Measurements from ENCODE around the gene MSH5.

The MSH5 gene

DNA sequence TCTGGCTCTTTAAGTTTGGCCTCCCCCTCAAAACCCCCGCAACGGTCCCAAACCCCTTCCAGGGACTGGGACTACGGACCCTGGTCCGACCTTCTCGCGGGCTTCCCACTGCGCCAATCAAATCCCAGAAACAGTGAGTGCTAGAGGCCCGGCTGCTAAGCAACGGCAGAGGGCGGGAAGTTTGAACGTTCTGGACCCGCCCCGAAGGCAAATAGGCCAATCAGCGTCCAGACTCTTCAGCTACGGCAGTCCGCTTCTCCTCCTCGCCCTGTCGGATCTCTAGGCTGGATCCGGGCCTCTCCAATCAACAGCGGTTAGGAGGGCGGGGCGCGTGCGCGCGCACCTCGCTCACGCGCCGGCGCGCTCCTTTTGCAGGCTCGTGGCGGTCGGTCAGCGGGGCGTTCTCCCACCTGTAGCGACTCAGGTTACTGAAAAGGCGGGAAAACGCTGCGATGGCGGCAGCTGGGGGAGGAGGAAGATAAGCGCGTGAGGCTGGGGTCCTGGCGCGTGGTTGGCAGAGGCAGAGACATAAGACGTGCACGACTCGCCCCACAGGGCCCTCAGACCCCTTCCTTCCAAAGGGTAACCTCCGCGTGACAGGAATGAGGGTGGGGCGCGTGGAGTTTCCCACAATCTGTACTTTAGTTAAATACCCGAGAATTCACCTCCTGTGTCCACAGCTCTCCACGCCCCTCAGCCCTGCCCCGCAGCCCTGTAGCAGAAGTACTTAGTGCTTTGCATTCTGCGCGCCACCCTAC, at the start of gene MSH5:
MSH5 (plus strand) TSS at position 367 of the 758 bp plus-strand sequence. CDS start 462 bp downstream, outside the sequence.
- Histone ChIP-seq H3K36me3 (ENCODE audit: low read depth) (peaks cover 31% of the 10 kb centered on the region), H3K4me1 (ENCODE audit: insufficient read depth, poor library complexity, severe bottlenecking) (peaks cover 28% of the 10 kb centered on the region), H3K27ac (ENCODE audit: poor library complexity, severe bottlenecking) (peak within 1 kb of the TSS; percentile 93), H3K4me3 (ENCODE audit: severe bottlenecking) (peak within 1 kb of the TSS; percentile 61), H3K9me3 (ENCODE audit: severe bottlenecking) (no peaks in the 10 kb centered on the region), H3K27me3 (ENCODE audit: insufficient read depth, poor library complexity, severe bottlenecking) (no peaks in the 10 kb centered on the region)
- peak; percentile 99 for DNase-seq (ENCODE audit: low spot score)
- TF ChIP-seq, protein P1, sequence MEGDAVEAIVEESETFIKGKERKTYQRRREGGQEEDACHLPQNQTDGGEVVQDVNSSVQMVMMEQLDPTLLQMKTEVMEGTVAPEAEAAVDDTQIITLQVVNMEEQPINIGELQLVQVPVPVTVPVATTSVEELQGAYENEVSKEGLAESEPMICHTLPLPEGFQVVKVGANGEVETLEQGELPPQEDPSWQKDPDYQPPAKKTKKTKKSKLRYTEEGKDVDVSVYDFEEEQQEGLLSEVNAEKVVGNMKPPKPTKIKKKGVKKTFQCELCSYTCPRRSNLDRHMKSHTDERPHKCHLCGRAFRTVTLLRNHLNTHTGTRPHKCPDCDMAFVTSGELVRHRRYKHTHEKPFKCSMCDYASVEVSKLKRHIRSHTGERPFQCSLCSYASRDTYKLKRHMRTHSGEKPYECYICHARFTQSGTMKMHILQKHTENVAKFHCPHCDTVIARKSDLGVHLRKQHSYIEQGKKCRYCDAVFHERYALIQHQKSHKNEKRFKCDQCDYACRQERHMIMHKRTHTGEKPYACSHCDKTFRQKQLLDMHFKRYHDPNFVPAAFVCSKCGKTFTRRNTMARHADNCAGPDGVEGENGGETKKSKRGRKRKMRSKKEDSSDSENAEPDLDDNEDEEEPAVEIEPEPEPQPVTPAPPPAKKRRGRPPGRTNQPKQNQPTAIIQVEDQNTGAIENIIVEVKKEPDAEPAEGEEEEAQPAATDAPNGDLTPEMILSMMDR (IDR thresholded peaks at IDR 0.05; ENCODE audit: poor library complexity, severe bottlenecking): no peak
- peak; percentile 89 for ATAC-seq (ENCODE audit: low read depth)

DNA sequence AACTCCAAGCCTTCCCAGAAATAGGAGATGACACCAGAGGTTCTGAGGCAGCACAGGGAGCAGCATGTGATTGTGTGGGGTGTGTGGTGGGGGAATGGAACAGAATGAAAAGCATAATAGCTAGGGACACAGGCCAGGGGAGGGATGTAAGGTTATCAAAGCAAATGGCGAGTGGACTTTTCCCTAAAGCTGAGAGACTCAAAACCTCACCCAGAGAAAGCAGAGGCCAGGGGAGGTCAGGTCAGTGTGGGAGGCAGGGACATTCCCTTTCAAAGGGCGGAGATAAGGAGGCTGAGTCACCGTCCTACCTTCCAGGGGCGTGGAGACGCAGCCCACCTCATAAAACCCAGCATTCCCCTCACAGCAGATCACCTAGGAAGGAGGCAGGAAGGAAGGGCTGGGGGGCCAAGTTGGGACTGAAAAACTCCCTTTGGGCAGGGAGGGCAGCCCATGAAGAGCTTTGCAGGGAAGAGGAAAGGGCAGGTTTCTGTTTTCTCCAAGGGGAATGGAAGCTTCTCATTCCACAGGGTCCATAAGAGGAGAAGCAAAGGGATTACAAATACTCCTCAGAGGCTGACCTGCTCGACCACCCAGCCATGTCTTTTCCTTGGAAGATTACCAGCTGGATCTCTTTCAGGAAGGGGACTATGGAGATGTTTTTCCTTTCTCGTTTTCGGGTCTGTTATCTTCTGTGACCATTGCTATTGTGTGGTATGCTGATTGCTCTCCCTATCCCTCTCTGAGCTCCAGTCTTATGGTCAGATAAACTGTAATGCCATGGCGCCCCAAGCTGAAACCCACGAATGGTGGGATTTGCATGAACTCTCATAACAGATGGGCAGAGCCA, 49.4 kb upstream of the MSH5 start:
- no peaks in the 10 kb centered on the region for H3K27me3 ChIP-seq (ENCODE audit: insufficient read depth, poor library complexity, severe bottlenecking)
- no peak for DNase-seq (ENCODE audit: low spot score)
- peaks cover 38% of the 10 kb centered on the region for H3K36me3 ChIP-seq (ENCODE audit: low read depth)
- H3K9me3 ChIP-seq (ENCODE audit: severe bottlenecking): no peaks in the 10 kb centered on the region
- H3K4me3 ChIP-seq (ENCODE audit: severe bottlenecking): no peak overlapping the region
- no peak for ATAC-seq (ENCODE audit: low read depth)
- no peak overlapping the region for H3K27ac ChIP-seq (ENCODE audit: poor library complexity, severe bottlenecking)
- H3K4me1 ChIP-seq (ENCODE audit: insufficient read depth, poor library complexity, severe bottlenecking): no peaks in the 10 kb centered on the region
- TF ChIP-seq, protein P1 (IDR thresholded peaks at IDR 0.05; ENCODE audit: poor library complexity, severe bottlenecking): no peak

GRCh38 chr6:31691078-31691463, 48.7 kb upstream of the MSH5 start:
- no peak overlapping the region for H3K4me3 ChIP-seq (ENCODE audit: severe bottlenecking)
- H3K27me3 ChIP-seq (ENCODE audit: insufficient read depth, poor library complexity, severe bottlenecking): no peaks in the 10 kb centered on the region
- DNase-seq (ENCODE audit: low spot score) (no peak), ATAC-seq (ENCODE audit: low read depth) (no peak)
- H3K4me1 ChIP-seq (ENCODE audit: insufficient read depth, poor library complexity, severe bottlenecking): no peaks in the 10 kb centered on the region
- no peak overlapping the region for H3K27ac ChIP-seq (ENCODE audit: poor library complexity, severe bottlenecking)
- H3K9me3 ChIP-seq (ENCODE audit: severe bottlenecking): no peaks in the 10 kb centered on the region
- peaks cover 42% of the 10 kb centered on the region for H3K36me3 ChIP-seq (ENCODE audit: low read depth)
- TF ChIP-seq, protein P1 (IDR thresholded peaks at IDR 0.05; ENCODE audit: poor library complexity, severe bottlenecking): no peak

DNA sequence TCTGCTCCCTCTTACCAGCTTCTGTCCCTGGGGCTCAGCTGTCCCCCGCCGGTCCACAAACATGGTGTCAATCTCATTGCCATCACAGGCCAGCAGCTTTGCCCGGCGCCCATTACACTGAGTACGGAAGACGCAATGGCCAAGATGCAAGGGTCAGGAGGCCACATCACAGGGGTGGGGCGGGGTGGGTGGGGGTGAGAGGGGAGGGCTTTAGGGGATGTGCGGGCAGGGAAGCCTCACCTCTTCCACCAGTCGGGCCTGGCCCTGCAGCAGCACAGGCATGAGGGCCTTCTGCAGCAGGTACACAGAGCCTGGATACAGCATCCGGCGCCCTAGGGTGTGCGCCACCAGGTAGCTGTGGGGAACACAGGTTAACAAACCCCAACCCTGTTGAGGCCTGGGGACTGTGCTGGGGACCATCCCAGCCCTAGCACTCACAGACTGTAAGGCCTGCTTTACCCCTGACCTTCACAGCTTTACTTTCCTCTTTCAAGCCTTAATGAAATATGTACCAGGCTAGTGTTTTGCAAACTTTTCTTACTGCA, 48.2 kb upstream of the MSH5 start:
- DNase-seq (ENCODE audit: low spot score) (no peak), ATAC-seq (ENCODE audit: low read depth) (no peak)
- Histone ChIP-seq H3K27me3 (ENCODE audit: insufficient read depth, poor library complexity, severe bottlenecking) (no peaks in the 10 kb centered on the region), H3K9me3 (ENCODE audit: severe bottlenecking) (no peaks in the 10 kb centered on the region), H3K36me3 (ENCODE audit: low read depth) (peaks cover 42% of the 10 kb centered on the region), H3K4me1 (ENCODE audit: insufficient read depth, poor library complexity, severe bottlenecking) (no peaks in the 10 kb centered on the region), H3K27ac (ENCODE audit: poor library complexity, severe bottlenecking) (no peak overlapping the region), H3K4me3 (ENCODE audit: severe bottlenecking) (no peak overlapping the region)
- TF ChIP-seq, protein P1 (IDR thresholded peaks at IDR 0.05; ENCODE audit: poor library complexity, severe bottlenecking): no peak

Data from RWPE2 (cell line).